H9 (cell line): Measurements from ENCODE around the gene NUP210L. TPM values are rescaled to one million over a fixed set of nuclear protein-coding genes. Genes with fewer than 3 reads are reported as not detected.

Experiments used
- DNase-seq: peaks from one replicate; pipeline ENCODE4 v3.0.0-alpha.2; 2017
- H2AFZ ChIP-seq: one replicate; pipeline ENCODE4 v1.6.1; 2013; ENCODE audit warnings: mild to moderate bottlenecking, low read length, control low read depth, moderate library complexity
- H2AK5ac ChIP-seq: 2 replicates; pipeline ENCODE4 v1.6.1; 2013; ENCODE audit warnings: low read length, control low read depth, mixed read lengths; ENCODE audit not compliant: insufficient read length
- H2BK120ac ChIP-seq: one replicate; pipeline ENCODE4 v1.6.1; 2013; ENCODE audit warnings: low read depth, mild to moderate bottlenecking, low read length, control low read depth, inconsistent platforms; ENCODE audit not compliant: poor library complexity, severe bottlenecking
- H2BK12ac ChIP-seq: 2 replicates; pipeline ENCODE4 v1.6.1; 2013; ENCODE audit warnings: low read length, control low read depth, mixed read lengths, low read depth; ENCODE audit not compliant: insufficient read length
- H2BK15ac ChIP-seq: 2 replicates; pipeline ENCODE4 v1.6.1; 2013; ENCODE audit warnings: low read depth, low read length, control low read depth
- H2BK20ac ChIP-seq: one replicate; pipeline ENCODE4 v1.6.1; 2013; ENCODE audit warnings: low read depth, mild to moderate bottlenecking, low read length, control low read depth, inconsistent platforms; ENCODE audit not compliant: poor library complexity, severe bottlenecking
- H2BK5ac ChIP-seq: 2 replicates; pipeline ENCODE4 v1.6.1; 2013; ENCODE audit warnings: low read length, control low read depth, mixed read lengths; ENCODE audit not compliant: insufficient read length
- H3K14ac ChIP-seq: 2 replicates; pipeline ENCODE4 v1.6.1; 2013; ENCODE audit warnings: low read length, control low read depth; ENCODE audit not compliant: insufficient read depth
- H3K18ac ChIP-seq: 2 replicates; pipeline ENCODE4 v1.6.1; 2013; ENCODE audit warnings: low read depth, mild to moderate bottlenecking, mixed read lengths, low read length, control low read depth; ENCODE audit not compliant: insufficient read length
- H3K23ac ChIP-seq: 2 replicates; pipeline ENCODE4 v1.6.1; 2013; ENCODE audit warnings: low read length, control low read depth, mixed read lengths, low read depth; ENCODE audit not compliant: insufficient read length
- H3K23me2 ChIP-seq: 2 replicates; pipeline ENCODE4 v1.6.1; 2013; ENCODE audit warnings: low read depth, mild to moderate bottlenecking, mixed read lengths, low read length, control low read depth; ENCODE audit not compliant: insufficient read length, poor library complexity, severe bottlenecking
- H3K27ac ChIP-seq: 2 replicates; pipeline ENCODE4 v1.5.1; 2013; ENCODE audit warnings: low read length, control low read depth, mixed read lengths, low read depth; ENCODE audit not compliant: insufficient read length
- H3K27me3 ChIP-seq: 2 replicates; pipeline ENCODE4 v1.6.1; 2013; ENCODE audit warnings: low read length, control low read depth, inconsistent platforms; ENCODE audit not compliant: insufficient read depth
- H3K4ac ChIP-seq: 2 replicates; pipeline ENCODE4 v1.6.1; 2013; ENCODE audit warnings: low read depth, mild to moderate bottlenecking, control low read depth, inconsistent platforms, low read length, moderate library complexity
- H3K4me1 ChIP-seq: 2 replicates; pipeline ENCODE4 v1.6.1; 2013; ENCODE audit warnings: low read length, control low read depth, inconsistent platforms; ENCODE audit not compliant: insufficient read depth
- H3K4me2 ChIP-seq: 2 replicates; pipeline ENCODE4 v1.6.1; 2013; ENCODE audit warnings: low read length, control low read depth, mixed read lengths; ENCODE audit not compliant: insufficient read length, insufficient read depth
- H3K56ac ChIP-seq: 2 replicates; pipeline ENCODE4 v1.6.1; 2013; ENCODE audit warnings: low read depth, mild to moderate bottlenecking, mixed read lengths, low read length, control low read depth; ENCODE audit not compliant: insufficient read length
- H3K79me1 ChIP-seq: 2 replicates; pipeline ENCODE4 v1.6.1; 2013; ENCODE audit warnings: low read depth, mild to moderate bottlenecking, moderate library complexity, low read length, control low read depth, inconsistent platforms; ENCODE audit not compliant: insufficient read depth, poor library complexity, severe bottlenecking
- H3K79me2 ChIP-seq: 2 replicates; pipeline ENCODE4 v1.6.1; 2013; ENCODE audit warnings: low read length, control low read depth, inconsistent platforms; ENCODE audit not compliant: insufficient read depth
- H3K9ac ChIP-seq: 2 replicates; pipeline ENCODE4 v1.6.1; 2013; ENCODE audit warnings: low read length, control low read depth, mixed read lengths; ENCODE audit not compliant: insufficient read length; ENCODE audit errors: extremely low read depth
- H3K9me3 ChIP-seq: one replicate; pipeline ENCODE4 v1.6.1; 2013; ENCODE audit warnings: low read depth, low read length, inconsistent platforms; ENCODE audit not compliant: control insufficient read depth
- H3T11ph ChIP-seq: one replicate; pipeline ENCODE4 v1.6.1; 2013; ENCODE audit warnings: mild to moderate bottlenecking, low read length, control low read depth, inconsistent platforms
- H4K20me1 ChIP-seq: one replicate; pipeline ENCODE4 v1.6.1; 2013; ENCODE audit not compliant: control insufficient read depth, insufficient read length, insufficient read depth
- H4K5ac ChIP-seq: 2 replicates; pipeline ENCODE4 v1.6.1; 2013; ENCODE audit warnings: low read depth, mild to moderate bottlenecking, mixed read lengths, low read length, control low read depth; ENCODE audit not compliant: insufficient read length
- H4K8ac ChIP-seq: replicated peaks from 2 replicates; pipeline ENCODE4 v1.6.1; 2013; ENCODE audit warnings: low read length, control low read depth, mixed read lengths, low read depth; ENCODE audit not compliant: insufficient read length
- H4K91ac ChIP-seq: 2 replicates; pipeline ENCODE4 v1.6.1; 2013; ENCODE audit warnings: low read depth, mild to moderate bottlenecking, moderate library complexity, mixed read lengths, low read length, control low read depth; ENCODE audit not compliant: insufficient read length
- H3K27ac Mint-ChIP-seq, 3 experiments: 2 replicates in 2 of 3; 3 replicates in 1 of 3; pipeline ENCODE4 v1.8.0; 2020 to 2021; ENCODE audit warnings: mixed read lengths in 3 of 3, mild to moderate bottlenecking in 1 of 3, moderate library complexity in 1 of 3
- H3K27me3 Mint-ChIP-seq: 2 replicates; pipeline ENCODE4 v1.8.0; 2021; ENCODE audit warnings: low read depth, mild to moderate bottlenecking, moderate library complexity, mixed read lengths
- H3K36me3 Mint-ChIP-seq, 3 experiments: 2 replicates in 2 of 3; 3 replicates in 1 of 3; pipeline ENCODE4 v1.8.0; 2020 to 2021; ENCODE audit warnings: low read depth in 3 of 3, mixed read lengths in 3 of 3; ENCODE audit not compliant: insufficient read depth in 1 of 3
- H3K4me1 Mint-ChIP-seq, 2 experiments: 2 replicates each; pipeline ENCODE4 v1.8.0; 2020; ENCODE audit warnings: mixed read lengths in 2 of 2
- H3K4me3 Mint-ChIP-seq, 2 experiments: 2 replicates in 1 of 2; 3 replicates in 1 of 2; pipeline ENCODE4 v1.8.0; 2020 to 2021; ENCODE audit warnings: mild to moderate bottlenecking in 2 of 2, mixed read lengths in 2 of 2, moderate library complexity in 1 of 2
- H3K9me3 Mint-ChIP-seq, 2 experiments: 2 replicates in 1 of 2; 3 replicates in 1 of 2; pipeline ENCODE4 v1.8.0; 2020; ENCODE audit warnings: mild to moderate bottlenecking in 2 of 2, mixed read lengths in 2 of 2, moderate library complexity in 1 of 2
- CTCF ChIP-seq: fragments of 200-600 bp; sonication (generic); conservative IDR thresholded peaks from 3 replicates; pipeline ENCODE4 v1.8.0; 2021; ENCODE audit warnings: antibody characterized with exemption, mild to moderate bottlenecking
- WGBS: extraction: QIAGEN DNeasy Blood & Tissue Kit; methylation state at CpG from one replicate; pipeline ENCODE4 v1.1.7; 2013; ENCODE audit warnings: missing lambda C conversion rate, low lambda C conversion rate, mixed read lengths; ENCODE audit not compliant: insufficient read length; ENCODE audit errors: extremely low coverage; 5-methylcytosine and 5-hydroxymethylcytosine counted together
- total RNA-seq: library from RNA; stranded (reverse); gene quantifications from 2 replicates; pipeline ENCODE4 v1.2.1, GENCODE V29; 2021

Gene NUP210L
- total RNA-seq, 1 experiment from 2014 or later, result 0.04 TPM

- Histone ChIP-seq H4K20me1 (no peaks in the 10 kb centered on the region), H2BK15ac (no peak overlapping the region), H2AK5ac (no peak overlapping the region), H3K9ac (peak overlapping the region; percentile 96), H2BK20ac (no peak overlapping the region), H3K56ac (no peak overlapping the region), H4K5ac (no peak overlapping the region), H4K91ac (no peak overlapping the region), H3K4me1 (no peaks in the 10 kb centered on the region), H3K18ac (peak overlapping the region; percentile 42), H3K4me2 (peak overlapping the region; percentile 96), H3K23me2 (peaks cover 29% of the 10 kb centered on the region), H3T11ph (no peak overlapping the region), H2BK5ac (no peak overlapping the region), H4K8ac (no peak overlapping the region), H3K27me3 (no peaks in the 10 kb centered on the region), H3K79me1 (peaks cover 10% of the 10 kb centered on the region), H3K23ac (no peak overlapping the region), H3K79me2 (peaks cover 21% of the 10 kb centered on the region; the same call in 1 of the 2 replicates), H3K14ac (no peak overlapping the region), H3K4ac (no peak overlapping the region), H2BK120ac (no peak overlapping the region), H2AFZ (no peak overlapping the region), H3K9me3 (no peaks in the 10 kb centered on the region), H2BK12ac (no peak overlapping the region), H3K27ac (no peak overlapping the region)
- Mint-ChIP-seq H3K4me3 (peak overlapping the region; percentile 89 to 94), H3K27me3 (no peaks in the 10 kb centered on the region), H3K9me3 (peaks cover 0 to 4% of the 10 kb centered on the region in 2 experiments; a peak in 2 of 5 replicates), H3K4me1 (peaks cover 45 to 61% of the 10 kb centered on the region in 2 experiments), H3K36me3 (peaks cover 33 to 40% (median 36%) of the 10 kb centered on the region in 3 experiments), H3K27ac (peak overlapping the region; percentile 92 to 99 (median 97))
- TF ChIP-seq CTCF, result no peak
- DNase-seq, result no peak
- WGBS, result no CpG with 5 or more reads among the region's 16 CpGs
These were observed 192.5 kb downstream of the NUP210L start for GRCh38 chr1:153962088-153963029.
